GM12874 (cell line): ENCODE results near the gene NCF4.

Experiments used
- TF ChIP-seq, protein P1 (sequence below): IDR thresholded peaks from 2 replicates; pipeline ENCODE4 v1.5.1; 2011; ENCODE audit warnings: low read depth, mild to moderate bottlenecking, control low read depth, low read length, moderate library complexity; ENCODE audit not compliant: insufficient read depth

NCF4 gene

GRCh38 chr22:36874309-36874696 is 13.5 kb downstream of the NCF4 start:
- TF ChIP-seq, protein P1, sequence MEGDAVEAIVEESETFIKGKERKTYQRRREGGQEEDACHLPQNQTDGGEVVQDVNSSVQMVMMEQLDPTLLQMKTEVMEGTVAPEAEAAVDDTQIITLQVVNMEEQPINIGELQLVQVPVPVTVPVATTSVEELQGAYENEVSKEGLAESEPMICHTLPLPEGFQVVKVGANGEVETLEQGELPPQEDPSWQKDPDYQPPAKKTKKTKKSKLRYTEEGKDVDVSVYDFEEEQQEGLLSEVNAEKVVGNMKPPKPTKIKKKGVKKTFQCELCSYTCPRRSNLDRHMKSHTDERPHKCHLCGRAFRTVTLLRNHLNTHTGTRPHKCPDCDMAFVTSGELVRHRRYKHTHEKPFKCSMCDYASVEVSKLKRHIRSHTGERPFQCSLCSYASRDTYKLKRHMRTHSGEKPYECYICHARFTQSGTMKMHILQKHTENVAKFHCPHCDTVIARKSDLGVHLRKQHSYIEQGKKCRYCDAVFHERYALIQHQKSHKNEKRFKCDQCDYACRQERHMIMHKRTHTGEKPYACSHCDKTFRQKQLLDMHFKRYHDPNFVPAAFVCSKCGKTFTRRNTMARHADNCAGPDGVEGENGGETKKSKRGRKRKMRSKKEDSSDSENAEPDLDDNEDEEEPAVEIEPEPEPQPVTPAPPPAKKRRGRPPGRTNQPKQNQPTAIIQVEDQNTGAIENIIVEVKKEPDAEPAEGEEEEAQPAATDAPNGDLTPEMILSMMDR, result no peak

DNA sequence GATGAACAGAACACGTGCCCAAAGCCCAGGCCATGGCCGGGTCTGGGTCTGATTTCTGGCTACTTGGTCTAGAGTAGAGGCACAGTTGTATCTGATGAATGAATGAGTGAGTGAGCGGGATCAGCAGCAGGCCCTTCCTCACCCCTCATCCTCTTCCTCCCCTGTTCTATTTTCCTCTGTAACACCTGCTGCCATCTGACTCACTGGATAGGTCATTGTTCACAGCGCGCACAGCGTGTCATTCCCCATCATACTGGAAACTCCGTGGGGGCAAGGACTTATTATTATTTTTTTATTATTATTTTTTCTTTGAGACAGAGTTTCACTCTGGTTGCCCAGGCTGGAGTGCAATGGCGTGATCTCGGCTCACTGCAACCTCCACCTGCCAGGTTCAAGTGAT is 13.9 kb downstream of the NCF4 start:
- TF ChIP-seq, protein P1, result no peak

DNA sequence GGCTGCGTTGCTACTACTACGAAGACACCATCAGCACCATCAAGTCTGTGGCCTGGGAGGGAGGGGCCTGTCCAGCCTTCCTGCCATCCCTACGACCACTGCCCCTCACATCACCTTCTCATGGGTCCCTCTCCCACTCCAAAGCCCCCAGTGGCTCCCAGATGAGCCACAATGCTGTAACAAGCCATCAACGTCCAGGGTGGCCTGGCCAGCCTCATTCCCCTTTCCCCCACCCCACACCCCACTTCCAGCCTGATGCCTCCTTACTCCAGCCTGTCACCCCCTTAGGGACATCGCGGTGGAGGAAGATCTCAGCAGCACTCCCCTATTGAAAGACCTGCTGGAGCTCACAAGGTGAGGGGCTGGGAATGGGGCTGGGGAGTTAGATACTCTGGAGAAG is 14.9 kb downstream of the NCF4 start:
- TF ChIP-seq, protein P1, result no peak

- TF ChIP-seq, protein P1, result no peak
Observed at GRCh38 chr22:36879775-36880174, 19.0 kb downstream of the NCF4 start.

DNA sequence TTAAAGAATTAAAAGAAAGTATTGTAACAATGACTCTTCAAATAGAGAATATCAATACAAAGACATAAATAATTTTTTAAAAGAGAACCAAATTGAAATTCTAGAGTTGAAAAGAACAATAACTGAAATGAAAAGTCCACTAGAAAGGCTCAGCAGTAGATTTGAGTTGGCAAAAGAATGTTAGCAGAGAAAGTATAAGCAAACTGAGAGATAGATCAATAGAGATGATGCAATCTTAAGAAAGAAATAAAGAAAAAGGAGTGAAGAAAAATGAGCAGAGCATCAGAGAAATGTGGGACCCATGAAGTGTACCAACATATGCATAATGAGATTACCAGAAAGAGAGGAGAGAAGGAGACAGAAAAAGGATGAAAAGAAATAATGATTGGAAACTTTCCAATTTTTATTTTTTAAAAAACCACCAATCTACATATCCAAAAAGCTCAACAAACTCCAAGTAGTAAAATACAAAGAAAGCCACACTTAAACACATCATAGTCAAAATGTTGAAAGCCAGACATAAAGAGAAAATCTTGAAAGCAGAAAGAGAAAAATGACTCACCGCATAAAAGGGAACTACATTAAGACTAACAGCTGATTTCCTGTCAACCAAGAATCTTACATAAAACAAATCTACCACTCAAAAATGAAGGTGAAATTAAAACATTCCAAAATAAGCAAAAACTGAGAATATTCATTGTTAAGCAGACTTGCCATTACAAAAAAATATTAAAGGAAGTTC is 20.9 kb downstream of the NCF4 start:
- TF ChIP-seq, protein P1, result no peak

DNA sequence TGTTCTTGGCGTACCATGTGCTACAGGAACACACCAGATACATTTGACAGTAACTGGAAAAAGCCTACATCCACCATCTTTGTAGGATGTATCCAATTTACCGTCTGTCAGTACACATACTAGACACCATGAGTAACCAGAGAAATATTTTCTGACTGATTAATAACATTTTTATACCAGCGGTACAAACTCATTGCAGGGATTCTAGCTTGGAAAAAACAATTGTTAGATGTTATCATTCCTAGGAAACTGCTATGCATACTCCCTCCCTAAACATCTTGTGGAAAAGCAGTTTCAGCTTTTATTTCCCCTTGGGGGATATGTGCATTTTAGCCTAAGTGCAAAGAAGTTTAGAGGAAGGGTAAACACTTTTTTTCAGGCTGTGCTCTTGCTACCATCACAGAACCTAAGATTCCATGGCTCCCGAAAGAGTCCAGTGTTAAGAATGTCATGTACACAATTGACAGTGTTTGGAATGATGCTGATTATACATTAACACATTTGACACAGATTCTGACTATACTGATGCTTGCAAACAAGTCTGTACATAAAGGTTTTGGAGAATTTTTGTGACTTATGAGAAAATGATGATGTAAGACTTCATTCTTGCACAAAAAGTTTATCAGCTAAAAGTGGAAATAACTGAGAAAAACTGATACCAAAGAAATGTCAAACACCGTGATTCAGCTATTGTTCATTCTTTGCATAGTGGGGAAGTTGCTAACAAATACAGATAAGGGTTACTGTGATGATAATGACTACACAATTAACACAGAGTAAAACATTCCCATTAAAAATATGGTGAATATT is 23.7 kb downstream of the NCF4 start:
- TF ChIP-seq, protein P1, result no peak

- TF ChIP-seq, protein P1, result no peak
Observed at GRCh38 chr22:36885474-36885873, 24.7 kb downstream of the NCF4 start.
